ENCODE data around the gene ARL14EP.

ARL14EP gene

DNA sequence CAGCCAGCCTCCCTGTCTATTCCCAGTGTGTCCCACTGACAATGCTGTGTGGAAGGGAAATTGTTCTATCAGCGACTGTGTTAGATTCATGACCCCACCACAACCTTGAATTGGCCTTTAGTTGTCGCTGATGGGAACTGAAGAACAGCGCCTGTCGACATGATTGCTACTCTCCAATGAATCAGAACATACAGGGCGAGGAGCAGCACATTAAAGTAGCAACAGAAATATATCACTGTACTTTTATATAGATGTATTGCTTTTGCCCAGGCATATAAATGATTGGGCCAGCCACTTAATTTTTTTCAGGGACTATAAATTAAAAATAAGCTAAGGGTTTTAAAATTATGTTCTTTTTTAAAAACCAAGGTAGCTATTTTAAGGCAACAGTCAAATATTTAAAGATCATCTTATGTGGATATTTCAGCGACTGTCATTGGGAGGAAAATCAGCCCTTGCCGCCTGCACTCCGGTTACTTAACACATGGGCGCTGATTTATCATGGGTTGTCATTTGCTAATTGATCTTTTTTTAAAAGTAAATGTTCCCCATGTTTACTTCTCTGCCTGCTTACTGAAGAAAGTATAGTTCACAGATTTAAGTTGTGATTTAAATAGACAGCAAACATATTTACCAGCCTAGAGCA is 42.1 kb downstream of the ARL14EP start:
- TF ChIP-seq, protein P1, sequence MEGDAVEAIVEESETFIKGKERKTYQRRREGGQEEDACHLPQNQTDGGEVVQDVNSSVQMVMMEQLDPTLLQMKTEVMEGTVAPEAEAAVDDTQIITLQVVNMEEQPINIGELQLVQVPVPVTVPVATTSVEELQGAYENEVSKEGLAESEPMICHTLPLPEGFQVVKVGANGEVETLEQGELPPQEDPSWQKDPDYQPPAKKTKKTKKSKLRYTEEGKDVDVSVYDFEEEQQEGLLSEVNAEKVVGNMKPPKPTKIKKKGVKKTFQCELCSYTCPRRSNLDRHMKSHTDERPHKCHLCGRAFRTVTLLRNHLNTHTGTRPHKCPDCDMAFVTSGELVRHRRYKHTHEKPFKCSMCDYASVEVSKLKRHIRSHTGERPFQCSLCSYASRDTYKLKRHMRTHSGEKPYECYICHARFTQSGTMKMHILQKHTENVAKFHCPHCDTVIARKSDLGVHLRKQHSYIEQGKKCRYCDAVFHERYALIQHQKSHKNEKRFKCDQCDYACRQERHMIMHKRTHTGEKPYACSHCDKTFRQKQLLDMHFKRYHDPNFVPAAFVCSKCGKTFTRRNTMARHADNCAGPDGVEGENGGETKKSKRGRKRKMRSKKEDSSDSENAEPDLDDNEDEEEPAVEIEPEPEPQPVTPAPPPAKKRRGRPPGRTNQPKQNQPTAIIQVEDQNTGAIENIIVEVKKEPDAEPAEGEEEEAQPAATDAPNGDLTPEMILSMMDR (IDR thresholded peaks at IDR 0.05; ENCODE audit: low read depth, low read length) = no peak
- Histone ChIP-seq H3K27ac (no peak overlapping the region), H3K27me3 (ENCODE audit: insufficient read depth, low read depth, severe bottlenecking) (no peaks in the 10 kb centered on the region), H3K36me3 (no peaks in the 10 kb centered on the region), H3K9me3 (ENCODE audit: severe bottlenecking) (no peaks in the 10 kb centered on the region), H3K4me3 (ENCODE audit: low read depth, low read length) (no peak overlapping the region)
- no peak for DNase-seq

DNA sequence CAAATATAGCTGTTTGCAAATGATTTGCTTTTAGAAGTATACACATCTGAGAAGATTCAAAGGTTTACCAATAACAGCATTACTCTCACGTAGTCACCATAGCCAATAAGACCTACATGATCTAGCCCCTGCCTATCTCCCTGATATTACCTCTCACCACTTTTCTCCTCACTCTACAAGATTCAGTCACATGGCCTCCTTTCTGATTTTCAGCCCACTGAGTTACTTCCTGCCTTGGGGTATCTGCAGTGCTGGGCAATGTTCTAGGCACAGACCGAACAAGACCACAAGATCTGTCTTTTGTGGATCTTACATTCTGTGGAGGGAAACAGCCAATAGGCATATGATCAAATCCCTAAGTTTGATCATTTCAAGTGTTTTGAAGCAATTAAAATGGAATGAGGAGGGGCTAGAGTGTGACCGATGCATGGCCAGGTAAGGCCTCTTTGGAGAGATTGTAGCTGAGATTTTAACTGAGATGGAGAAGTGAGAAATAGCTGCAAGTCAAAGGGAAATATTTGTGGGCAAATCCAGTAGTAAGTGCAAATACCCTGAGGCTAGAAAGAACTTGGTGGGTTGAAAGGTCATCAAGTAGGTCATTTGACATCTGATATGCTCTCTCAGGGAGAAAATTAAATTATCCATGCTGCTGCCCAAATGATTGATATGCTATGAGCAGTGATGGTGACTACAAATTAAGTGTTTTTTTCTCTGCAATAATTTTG is 43.1 kb downstream of the ARL14EP start:
- Histone ChIP-seq H3K4me3 (ENCODE audit: low read depth, low read length) (no peak overlapping the region), H3K27ac (no peak overlapping the region), H3K36me3 (no peaks in the 10 kb centered on the region), H3K9me3 (ENCODE audit: severe bottlenecking) (no peaks in the 10 kb centered on the region), H3K27me3 (ENCODE audit: insufficient read depth, low read depth, severe bottlenecking) (no peaks in the 10 kb centered on the region)
- TF ChIP-seq, protein P1 (IDR thresholded peaks at IDR 0.05; ENCODE audit: low read depth, low read length) = no peak
- no peak for DNase-seq

DNA sequence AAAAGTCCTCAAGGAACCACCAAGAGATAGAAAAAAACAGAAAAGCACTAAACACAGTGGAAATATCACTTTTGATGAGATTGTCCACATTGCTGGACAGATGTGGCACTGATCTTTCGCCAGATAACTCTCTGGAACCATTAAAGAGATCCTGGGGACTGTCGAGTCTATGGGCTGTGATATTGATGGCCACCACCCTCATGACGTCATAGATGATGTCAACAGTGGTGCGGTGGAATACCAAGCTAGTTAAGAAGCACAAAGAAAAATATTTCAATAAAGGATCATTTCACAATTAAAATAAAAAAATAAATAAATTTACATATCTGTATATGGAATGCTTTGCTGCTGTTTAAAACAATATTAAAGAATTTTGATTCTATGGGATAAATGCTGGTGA is 45.5 kb downstream of the ARL14EP start:
- TF ChIP-seq, protein P1 (IDR thresholded peaks at IDR 0.05; ENCODE audit: low read depth, low read length) = no peak
- H3K36me3 ChIP-seq = no peaks in the 10 kb centered on the region
- no peaks in the 10 kb centered on the region for H3K27me3 ChIP-seq (ENCODE audit: insufficient read depth, low read depth, severe bottlenecking)
- no peak for DNase-seq
- H3K27ac ChIP-seq = no peak overlapping the region
- no peaks in the 10 kb centered on the region for H3K9me3 ChIP-seq (ENCODE audit: severe bottlenecking)
- no peak overlapping the region for H3K4me3 ChIP-seq (ENCODE audit: low read depth, low read length)

DNA sequence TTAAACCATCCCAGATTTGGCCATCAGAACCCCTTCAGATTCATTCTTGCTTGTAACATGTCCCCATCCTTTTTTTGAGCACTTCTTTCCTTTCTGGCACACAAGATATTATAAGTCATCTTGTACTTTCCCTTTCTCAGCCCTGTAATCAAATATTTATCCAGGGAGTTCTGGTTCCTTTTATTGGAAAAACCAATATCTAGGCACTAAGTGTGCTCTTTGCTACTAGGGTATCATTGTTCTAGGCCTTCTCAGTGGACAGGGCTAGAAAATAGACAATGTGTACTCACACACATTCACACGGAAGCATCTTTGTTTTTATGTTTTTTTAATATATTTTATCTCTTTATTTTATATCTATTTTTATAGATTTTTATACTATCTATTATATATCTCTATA is 47.3 kb downstream of the ARL14EP start:
- Histone ChIP-seq H3K36me3 (no peaks in the 10 kb centered on the region), H3K9me3 (ENCODE audit: severe bottlenecking) (no peaks in the 10 kb centered on the region), H3K27me3 (ENCODE audit: insufficient read depth, low read depth, severe bottlenecking) (no peaks in the 10 kb centered on the region), H3K27ac (no peak overlapping the region), H3K4me3 (ENCODE audit: low read depth, low read length) (no peak overlapping the region)
- TF ChIP-seq, protein P1 (IDR thresholded peaks at IDR 0.05; ENCODE audit: low read depth, low read length) = no peak
- DNase-seq = no peak

DNA sequence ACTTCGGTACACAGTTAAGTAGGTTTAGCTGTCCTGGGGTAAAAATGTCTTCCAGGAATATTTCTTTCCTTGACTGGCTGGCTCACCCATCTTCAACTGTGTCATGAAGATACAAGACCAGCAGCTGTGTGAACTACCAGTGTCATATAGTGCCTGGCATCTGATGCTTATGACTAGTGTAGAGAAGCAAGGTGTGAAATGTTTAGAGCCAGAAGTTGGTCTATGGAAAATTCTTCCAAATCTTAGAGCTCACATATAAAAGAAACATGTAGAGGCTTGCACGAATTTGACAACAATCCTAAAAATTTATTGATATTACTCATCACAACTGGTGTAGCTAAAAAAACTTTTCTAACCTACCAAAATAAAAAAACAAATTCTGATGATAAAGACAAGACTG is 54.4 kb downstream of the ARL14EP start:
- Histone ChIP-seq H3K27me3 (ENCODE audit: insufficient read depth, low read depth, severe bottlenecking) (no peaks in the 10 kb centered on the region), H3K36me3 (no peaks in the 10 kb centered on the region)
- TF ChIP-seq, protein P1 (IDR thresholded peaks at IDR 0.05; ENCODE audit: low read depth, low read length) = no peak

More for the DNA sequence above, 54.4 kb downstream of the ARL14EP start:
- no peak overlapping the region for H3K27ac ChIP-seq
- no peaks in the 10 kb centered on the region for H3K9me3 ChIP-seq (ENCODE audit: severe bottlenecking)
- DNase-seq = no peak
- no peak overlapping the region for H3K4me3 ChIP-seq (ENCODE audit: low read depth, low read length)

All from WERI-Rb-1 (cell line).